OCI-LY7 (cell line): ENCODE results near the gene MEIS2. TPM values are rescaled to one million over a fixed set of nuclear protein-coding genes. Genes with fewer than 3 reads are reported as not detected.

Experiments used
- BruUV-seq: library from RNA; stranded (reverse); fragments of 400-500 nt; replicated peaks from 2 replicates; lab custom pipeline; 2021; lab: Mats Ljungman, UMichigan
- CTCF ChIA-PET: fragments of 300-600 bp; sonication (Branson Sonifier 250); formaldehyde crosslinking; loops from one replicate; lab custom pipeline; 2022; ENCODE audit warnings: antibody characterized with exemption; ENCODE audit not compliant: unreplicated experiment; lab: Charles Lee
- POLR2A ChIA-PET: fragments of 300-600 bp; sonication (Branson Sonifier 250); formaldehyde crosslinking; loops from one replicate; lab custom pipeline; 2022; ENCODE audit warnings: antibody characterized with exemption; lab: Charles Lee
- DNase-seq: peaks from one replicate; pipeline ENCODE4 v3.0.0-alpha.2; 2015; ENCODE audit warnings: low spot score
- H2AFZ ChIP-seq: fragments of 200-600 bp; sonication (generic), shearing (Covaris generic); 2 replicates; pipeline ENCODE4 v1.6.1; 2014; ENCODE audit warnings: mild to moderate bottlenecking, antibody characterized with exemption, low read length, moderate library complexity
- H3K27ac ChIP-seq: fragments of 200-600 bp; sonication (generic); 2 replicates; pipeline ENCODE4 v1.5.1; 2014; ENCODE audit warnings: mixed run types, low read depth, mild to moderate bottlenecking, moderate library complexity, low read length, inconsistent platforms; ENCODE audit not compliant: poor library complexity, severe bottlenecking
- H3K36me3 ChIP-seq: fragments of 200-600 bp; sonication (generic); 2 replicates; pipeline ENCODE4 v1.6.1; 2014; ENCODE audit warnings: mild to moderate bottlenecking, antibody characterized with exemption, low read length, moderate library complexity, mixed read lengths; ENCODE audit not compliant: insufficient read depth
- H3K4me1 ChIP-seq: fragments of 200-600 bp; sonication (generic); 2 replicates; pipeline ENCODE4 v1.5.1; 2014; ENCODE audit warnings: mild to moderate bottlenecking, low read length; ENCODE audit not compliant: insufficient read depth, poor library complexity, severe bottlenecking
- H3K4me2 ChIP-seq: fragments of 200-600 bp; sonication (generic); 2 replicates; pipeline ENCODE4 v1.6.1; 2014; ENCODE audit warnings: mild to moderate bottlenecking, low read length
- H3K4me3 ChIP-seq: fragments of 200-600 bp; sonication (generic); 2 replicates; pipeline ENCODE4 v1.5.1; 2014; ENCODE audit warnings: mild to moderate bottlenecking, low read depth, low read length; ENCODE audit not compliant: poor library complexity, severe bottlenecking
- H3K79me2 ChIP-seq: fragments of 200-600 bp; sonication (generic); 2 replicates; pipeline ENCODE4 v1.6.1; 2016; ENCODE audit warnings: low read depth, mild to moderate bottlenecking, low read length, moderate library complexity, mixed read lengths; ENCODE audit not compliant: insufficient read depth
- H3K9me2 ChIP-seq: fragments of 200-600 bp; sonication (generic); 2 replicates; pipeline ENCODE4 v1.6.1; 2016; ENCODE audit warnings: mild to moderate bottlenecking, low read length, mixed read lengths; ENCODE audit not compliant: insufficient read depth
- H3K9me3 ChIP-seq: fragments of 200-600 bp; sonication (generic); 2 replicates; pipeline ENCODE4 v1.6.1; 2014; ENCODE audit warnings: mild to moderate bottlenecking, mixed run types, low read length, mixed read lengths
- H4K20me1 ChIP-seq: fragments of 200-600 bp; sonication (generic); 2 replicates; pipeline ENCODE4 v1.6.1; 2014; ENCODE audit warnings: mild to moderate bottlenecking, antibody characterized with exemption, low read length, moderate library complexity, mixed read lengths; ENCODE audit not compliant: insufficient read depth
- EZH2phosphoT487 ChIP-seq: fragments of 200-600 bp; sonication (generic); IDR thresholded peaks from 2 replicates; pipeline ENCODE4 v1.6.1; 2018; ENCODE audit warnings: low read depth, borderline replicate concordance, mild to moderate bottlenecking, mixed run types, antibody characterized with exemption, low read length, moderate library complexity, mixed read lengths
- intact Hi-C: fragments of 100-400 bp; cut with micrococcal nuclease; formaldehyde crosslinking; loops from one replicate; pipeline ENCODE4 v1.10.0; 2022; ENCODE audit not compliant: unreplicated experiment
- total RNA-seq, 2 experiments: library from RNA; depleted of rRNA in 1 of 2; stranded (reverse); fragments of >200 nt in 1 of 2; shearing (Covaris generic) in 1 of 2; gene quantifications; 2 replicates each; pipeline ENCODE4 v1.2.3, GENCODE V29; 2014 to 2022
- TF ChIP-seq, protein P1 (sequence below): fragments of 200-600 bp; sonication (generic); conservative IDR thresholded peaks from 2 replicates; pipeline ENCODE4 v1.5.1; 2014; ENCODE audit warnings: mild to moderate bottlenecking, antibody characterized with exemption, low read length, moderate library complexity, mixed read lengths

The MEIS2 gene
- total RNA-seq, 2 experiments from 2014 or later = 31.0 to 35.8 TPM

GRCh38 chr15:37131621-37132020 is 31.3 kb upstream of the MEIS2 start:
- H3K79me2 ChIP-seq = no peaks in the 10 kb centered on the region
- H3K4me1 ChIP-seq = no peaks in the 10 kb centered on the region
- H3K36me3 ChIP-seq = no peaks in the 10 kb centered on the region
- H3K9me3 ChIP-seq = no peaks in the 10 kb centered on the region
- CTCF ChIA-PET = no interaction called here
- POLR2A ChIA-PET = no interaction called here
- intact Hi-C loops = loop anchor here (10.0 kb wide), 1 partner anchor 627 kb away; no protein-coding TSS in a partner anchor
- no peak for DNase-seq
- no TSS peak for BruUV-seq
- no peak overlapping the region for H3K4me2 ChIP-seq
- H4K20me1 ChIP-seq = no peaks in the 10 kb centered on the region
- no peak overlapping the region for H3K4me3 ChIP-seq
- H2AFZ ChIP-seq = no peak overlapping the region
- TF ChIP-seq, protein P1, sequence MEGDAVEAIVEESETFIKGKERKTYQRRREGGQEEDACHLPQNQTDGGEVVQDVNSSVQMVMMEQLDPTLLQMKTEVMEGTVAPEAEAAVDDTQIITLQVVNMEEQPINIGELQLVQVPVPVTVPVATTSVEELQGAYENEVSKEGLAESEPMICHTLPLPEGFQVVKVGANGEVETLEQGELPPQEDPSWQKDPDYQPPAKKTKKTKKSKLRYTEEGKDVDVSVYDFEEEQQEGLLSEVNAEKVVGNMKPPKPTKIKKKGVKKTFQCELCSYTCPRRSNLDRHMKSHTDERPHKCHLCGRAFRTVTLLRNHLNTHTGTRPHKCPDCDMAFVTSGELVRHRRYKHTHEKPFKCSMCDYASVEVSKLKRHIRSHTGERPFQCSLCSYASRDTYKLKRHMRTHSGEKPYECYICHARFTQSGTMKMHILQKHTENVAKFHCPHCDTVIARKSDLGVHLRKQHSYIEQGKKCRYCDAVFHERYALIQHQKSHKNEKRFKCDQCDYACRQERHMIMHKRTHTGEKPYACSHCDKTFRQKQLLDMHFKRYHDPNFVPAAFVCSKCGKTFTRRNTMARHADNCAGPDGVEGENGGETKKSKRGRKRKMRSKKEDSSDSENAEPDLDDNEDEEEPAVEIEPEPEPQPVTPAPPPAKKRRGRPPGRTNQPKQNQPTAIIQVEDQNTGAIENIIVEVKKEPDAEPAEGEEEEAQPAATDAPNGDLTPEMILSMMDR = no peak
- TF ChIP-seq EZH2phosphoT487 = no peak
- no peak overlapping the region for H3K27ac ChIP-seq
- no peaks in the 10 kb centered on the region for H3K9me2 ChIP-seq

- H3K4me1 ChIP-seq = no peaks in the 10 kb centered on the region
- H3K9me3 ChIP-seq = no peaks in the 10 kb centered on the region
- no TSS peak for BruUV-seq
- no peak overlapping the region for H3K4me3 ChIP-seq
- no peaks in the 10 kb centered on the region for H3K36me3 ChIP-seq
- intact Hi-C loops = loop anchor here (10.0 kb wide), 1 partner anchor 626 kb away; no protein-coding TSS in a partner anchor
- CTCF ChIA-PET = no interaction called here
- POLR2A ChIA-PET = interaction anchor here (0.6 kb wide), 1 partner anchor 263 kb away, joined by 5 read pairs; no protein-coding TSS in a partner anchor
- H2AFZ ChIP-seq = no peak overlapping the region
- no peak for TF ChIP-seq EZH2phosphoT487
- TF ChIP-seq, protein P1 = no peak
- H3K9me2 ChIP-seq = no peaks in the 10 kb centered on the region
- H3K79me2 ChIP-seq = no peaks in the 10 kb centered on the region
- no peaks in the 10 kb centered on the region for H4K20me1 ChIP-seq
- H3K27ac ChIP-seq = no peak overlapping the region
- H3K4me2 ChIP-seq = no peak overlapping the region
- no peak for DNase-seq
These were observed 30.0 kb upstream of the MEIS2 start for GRCh38 chr15:37130356-37130755.

- BruUV-seq = no TSS peak
- POLR2A ChIA-PET = interaction anchor here (1.1 kb wide), 1 partner anchor 11 kb away, joined by 4 read pairs; no protein-coding TSS in a partner anchor
- intact Hi-C loops = no loop called here
These were observed 24.8 kb upstream of the MEIS2 start for GRCh38 chr15:37125143-37125542.

More at GRCh38 chr15:37125143-37125542, 24.8 kb upstream of the MEIS2 start:
- Histone ChIP-seq H3K4me2 (no peak overlapping the region), H2AFZ (no peak overlapping the region), H3K27ac (no peak overlapping the region), H3K79me2 (no peaks in the 10 kb centered on the region), H3K4me3 (no peak overlapping the region), H3K9me2 (no peaks in the 10 kb centered on the region), H3K4me1 (no peaks in the 10 kb centered on the region), H3K36me3 (no peaks in the 10 kb centered on the region), H4K20me1 (no peaks in the 10 kb centered on the region), H3K9me3 (no peaks in the 10 kb centered on the region)
- CTCF ChIA-PET = no interaction called here
- no peak for TF ChIP-seq EZH2phosphoT487
- TF ChIP-seq, protein P1 = no peak
- no peak for DNase-seq
